OCI-LY3 (cell line): Measurements from ENCODE around the gene PLD3.

ENCODE experiments used
- H2AFZ ChIP-seq: fragments of 200-600, 300-600 bp; shearing (Covaris generic); 2 replicates; pipeline ENCODE4 v1.6.0; 2014; ENCODE audit warnings: antibody characterized with exemption, low read depth, low read length
- H3K27ac ChIP-seq: fragments of 200-600, 300-600 bp; sonication (generic); 2 replicates; pipeline ENCODE4 v1.5.1; 2014; ENCODE audit warnings: mild to moderate bottlenecking, low read length, moderate library complexity, mixed read lengths
- H3K27me3 ChIP-seq: fragments of 200-600, 300-600 bp; sonication (generic); 2 replicates; pipeline ENCODE4 v1.6.1; 2014; ENCODE audit warnings: low read depth, low read length, mixed read lengths
- H3K36me3 ChIP-seq: fragments of 200-600, 300-600 bp; sonication (generic); replicated peaks from 2 replicates; pipeline ENCODE3; 2014; ENCODE audit warnings: low read depth, low read length, mixed read lengths
- H3K4me1 ChIP-seq: fragments of 300-600, 200-600 bp; sonication (generic); 2 replicates; pipeline ENCODE4 v1.6.1; 2014; ENCODE audit warnings: low read length, mixed read lengths
- H3K4me2 ChIP-seq: fragments of 200-600, 300-600 bp; sonication (generic); 2 replicates; pipeline ENCODE4 v1.6.1; 2014; ENCODE audit warnings: low read length, mixed read lengths
- H3K4me3 ChIP-seq: fragments of 300-600, 200-600 bp; sonication (generic); 2 replicates; pipeline ENCODE4 v1.5.1; 2014; ENCODE audit warnings: antibody characterized with exemption, mild to moderate bottlenecking, low read length, moderate library complexity
- H3K79me2 ChIP-seq: fragments of 300-600, 200-600 bp; shearing (Covaris generic); 2 replicates; pipeline ENCODE4 v1.6.1; 2014; ENCODE audit warnings: mild to moderate bottlenecking, low read length, mixed read lengths
- H3K9ac ChIP-seq: fragments of 300-600, 200-600 bp; shearing (Covaris generic); 2 replicates; pipeline ENCODE4 v1.6.0; 2014; ENCODE audit warnings: mild to moderate bottlenecking, low read length, moderate library complexity
- H3K9me3 ChIP-seq: fragments of 200-600, 300-600 bp; shearing (Covaris generic); 2 replicates; pipeline ENCODE4 v1.6.1; 2014; ENCODE audit warnings: low read length, mixed read lengths; ENCODE audit not compliant: insufficient read depth
- H4K20me1 ChIP-seq: fragments of 200-600, 300-600 bp; sonication (generic); 2 replicates; pipeline ENCODE4 v1.6.1; 2016; ENCODE audit warnings: low read length, mixed read lengths; ENCODE audit not compliant: insufficient read depth
- CTCF ChIP-seq: fragments of 200-600, 300-600 bp; sonication (generic); IDR thresholded peaks from 2 replicates; pipeline ENCODE4 v1.5.1; 2014; ENCODE audit warnings: antibody characterized with exemption, low read length, low read depth
- EZH2phosphoT487 ChIP-seq: fragments of 200-600 bp; shearing (Covaris generic); IDR thresholded peaks from 2 replicates; pipeline ENCODE4 v1.6.1; 2018; ENCODE audit warnings: antibody characterized with exemption, mixed run types, low read depth

PLD3 gene

GRCh38 chr19:40413291-40413845 lies 64.9 kb downstream of the PLD3 start, which contains the start of gene PRX:
PRX (minus strand) TSS chr19:40413378; CDS start chr19:40407932, 5,446 bp downstream.
- H3K79me2 ChIP-seq: no peaks in the 10 kb centered on the region
- no peak within 1 kb of the TSS for H3K9ac ChIP-seq
- H3K9me3 ChIP-seq: no peaks in the 10 kb centered on the region
- no peaks in the 10 kb centered on the region for H3K36me3 ChIP-seq
- no peak within 1 kb of the TSS for H3K4me2 ChIP-seq
- peaks cover 4% of the 10 kb centered on the region; the same call in 1 of the 2 replicates for H3K4me1 ChIP-seq
- H3K4me3 ChIP-seq: no peak within 1 kb of the TSS
- H4K20me1 ChIP-seq: no peaks in the 10 kb centered on the region
- H3K27ac ChIP-seq: no peak within 1 kb of the TSS
- no peak within 1 kb of the TSS for H2AFZ ChIP-seq
- no peak for TF ChIP-seq CTCF
- no peaks in the 10 kb centered on the region for H3K27me3 ChIP-seq

GRCh38 chr19:40414542-40415535 lies 66.3 kb downstream of the PLD3 start:
- H2AFZ ChIP-seq: no peak overlapping the region
- TF ChIP-seq EZH2phosphoT487: no peak
- no peak for TF ChIP-seq CTCF
- no peaks in the 10 kb centered on the region for H3K9me3 ChIP-seq
- no peaks in the 10 kb centered on the region for H3K79me2 ChIP-seq
- no peak overlapping the region for H3K27ac ChIP-seq
- H3K4me3 ChIP-seq: no peak overlapping the region
- H3K9ac ChIP-seq: no peak overlapping the region
- H3K27me3 ChIP-seq: no peaks in the 10 kb centered on the region
- no peak overlapping the region for H3K4me2 ChIP-seq
- no peaks in the 10 kb centered on the region for H4K20me1 ChIP-seq
- H3K4me1 ChIP-seq: peaks cover 1% of the 10 kb centered on the region; the same call in 1 of the 2 replicates
- H3K36me3 ChIP-seq: no peaks in the 10 kb centered on the region

- Histone ChIP-seq H2AFZ (no peak overlapping the region), H3K4me1 (no peaks in the 10 kb centered on the region), H3K9ac (no peak overlapping the region), H3K27me3 (no peaks in the 10 kb centered on the region), H3K4me3 (no peak overlapping the region), H3K27ac (no peak overlapping the region), H3K4me2 (no peak overlapping the region), H4K20me1 (no peaks in the 10 kb centered on the region), H3K36me3 (no peaks in the 10 kb centered on the region), H3K79me2 (no peaks in the 10 kb centered on the region), H3K9me3 (no peaks in the 10 kb centered on the region)
- TF ChIP-seq CTCF: no peak
- no peak for TF ChIP-seq EZH2phosphoT487
Measured at GRCh38 chr19:40415768-40416167, 67.3 kb downstream of the PLD3 start.

- peaks cover 5% of the 10 kb centered on the region for H3K4me1 ChIP-seq
Measured at GRCh38 chr19:40416918-40417642, 68.6 kb downstream of the PLD3 start.

More at GRCh38 chr19:40416918-40417642, 68.6 kb downstream of the PLD3 start:
- TF ChIP-seq CTCF (no peak), EZH2phosphoT487 (no peak)
- Histone ChIP-seq H3K36me3 (no peaks in the 10 kb centered on the region), H4K20me1 (no peaks in the 10 kb centered on the region), H3K9me3 (no peaks in the 10 kb centered on the region), H2AFZ (no peak overlapping the region), H3K4me2 (no peak overlapping the region), H3K9ac (no peak overlapping the region), H3K79me2 (no peaks in the 10 kb centered on the region), H3K27ac (no peak overlapping the region), H3K4me3 (no peak overlapping the region), H3K27me3 (no peaks in the 10 kb centered on the region)
